BLaER1 treated with 17β-estradiol and CSF1 and Interleukin-3, amounts not matched to agents 10 nM and 100 nM (cell line): ENCODE data around the gene MYO1E.
A peak's percentile ranks its signal among the peaks of the same experiment; 100 is the strongest.
"Not testable (repeated sequence)": the region's sequence is repeated elsewhere in the genome, so short reads cannot be mapped to it uniquely, and the experiment has no call there.

Experiments used
- H3K27ac ChIP-seq, 11 experiments: shearing (Covaris generic); formaldehyde crosslinking; 2 replicates each; pipeline ENCODE4 v1.8.1; 2022
- H3K27me3 ChIP-seq, 11 experiments: shearing (Covaris generic); formaldehyde crosslinking; 2 replicates each; pipeline ENCODE4 v1.8.1; 2022
- H3K36me3 ChIP-seq, 11 experiments: shearing (Covaris generic); formaldehyde crosslinking; 2 replicates each; pipeline ENCODE4 v1.8.1; 2022
- H3K4me1 ChIP-seq, 10 experiments: shearing (Covaris generic); formaldehyde crosslinking; 2 replicates each; pipeline ENCODE4 v1.8.1; 2022
- H3K4me2 ChIP-seq, 11 experiments: shearing (Covaris generic); formaldehyde crosslinking; 2 replicates each; pipeline ENCODE4 v1.8.1; 2022
- H3K4me3 ChIP-seq, 10 experiments: shearing (Covaris generic); formaldehyde crosslinking; 2 replicates each; pipeline ENCODE4 v1.8.1; 2022
- H3K9ac ChIP-seq, 11 experiments: shearing (Covaris generic); formaldehyde crosslinking; 2 replicates each; pipeline ENCODE4 v1.8.1; 2022
- H3K9me3 ChIP-seq, 11 experiments: shearing (Covaris generic); formaldehyde crosslinking; replicated peaks in 1 of 11; 2 replicates each; pipeline ENCODE4 v1.8.1; 2022
- H4K20me1 ChIP-seq, 11 experiments: shearing (Covaris generic); formaldehyde crosslinking; 2 replicates each; pipeline ENCODE4 v1.8.1; 2022
- Cebpa-rat ChIP-seq, 11 experiments: shearing (Covaris generic); IDR thresholded peaks; 2 replicates each; pipeline ENCODE4 v1.8.1; 2022

MYO1E gene

GRCh38 chr15:59170295-59171066, 202.2 kb downstream of the MYO1E start:
- Histone ChIP-seq H3K9me3 (peaks cover 0 to 6% (median 0%) of the 10 kb centered on the region in 11 experiments; a peak in 1 of 22 replicates), H3K27me3 (no peaks in the 10 kb centered on the region), H3K9ac (peak overlapping the region in 4 of 11 experiments; percentile 31 to 85 (median 80); a peak in 7 of 22 replicates), H3K4me3 (no peak overlapping the region), H3K4me2 (peak overlapping the region in 5 of 11 experiments; percentile 59 to 87 (median 85); a peak in 11 of 22 replicates), H3K36me3 (peaks cover 0 to 14% (median 0%) of the 10 kb centered on the region in 11 experiments; a peak in 3 of 22 replicates), H3K4me1 (peaks cover 7 to 97% (median 52%) of the 10 kb centered on the region in 10 experiments; a peak in 19 of 20 replicates), H4K20me1 (no peaks in the 10 kb centered on the region), H3K27ac (peak overlapping the region in 6 of 11 experiments; percentile 22 to 98 (median 88); a peak in 11 of 22 replicates)
- no peak for TF ChIP-seq Cebpa-rat (IDR thresholded peaks at IDR 0.05)

- H3K27me3 ChIP-seq, result no peaks in the 10 kb centered on the region
- no peaks in the 10 kb centered on the region for H4K20me1 ChIP-seq
- H3K4me2 ChIP-seq, result peak overlapping the region in 5 of 11 experiments; percentile 36 to 87 (median 85); a peak in 10 of 22 replicates
- peak overlapping the region in 6 of 11 experiments; percentile 22 to 98 (median 88); a peak in 11 of 22 replicates for H3K27ac ChIP-seq
- H3K9me3 ChIP-seq, result peaks cover 0 to 13% (median 0%) of the 10 kb centered on the region in 11 experiments; a peak in 5 of 22 replicates
- peak overlapping the region in 4 of 11 experiments; percentile 62 to 85 (median 80); a peak in 8 of 22 replicates for H3K9ac ChIP-seq
- peaks cover 9 to 97% (median 45%) of the 10 kb centered on the region in 10 experiments; a peak in 19 of 20 replicates for H3K4me1 ChIP-seq
- no peak for TF ChIP-seq Cebpa-rat (IDR thresholded peaks at IDR 0.05)
- H3K4me3 ChIP-seq, result no peak overlapping the region
- H3K36me3 ChIP-seq, result peaks cover 0 to 22% (median 0%) of the 10 kb centered on the region in 11 experiments; a peak in 3 of 22 replicates
These were observed 203.4 kb downstream of the MYO1E start for GRCh38 chr15:59169251-59169708.

GRCh38 chr15:59168536-59168935, 204.1 kb downstream of the MYO1E start:
- peak overlapping the region in 5 of 11 experiments; percentile 50 to 98 (median 94); a peak in 10 of 22 replicates for H3K27ac ChIP-seq
- H3K9ac ChIP-seq, result peak overlapping the region in 4 of 11 experiments; percentile 62 to 85 (median 72); a peak in 6 of 22 replicates
- no peak overlapping the region for H3K4me3 ChIP-seq
- H3K9me3 ChIP-seq, result peaks cover 0 to 13% (median 0%) of the 10 kb centered on the region in 11 experiments; a peak in 5 of 22 replicates
- H3K4me1 ChIP-seq, result peaks cover 9 to 91% (median 44%) of the 10 kb centered on the region in 10 experiments; a peak in 19 of 20 replicates
- H3K27me3 ChIP-seq, result no peaks in the 10 kb centered on the region
- H4K20me1 ChIP-seq, result no peaks in the 10 kb centered on the region
- TF ChIP-seq Cebpa-rat (IDR thresholded peaks at IDR 0.05), result no peak
- H3K4me2 ChIP-seq, result peak overlapping the region in 6 of 11 experiments; percentile 5 to 87 (median 72); a peak in 10 of 22 replicates
- peaks cover 0 to 22% (median 0%) of the 10 kb centered on the region in 11 experiments; a peak in 3 of 22 replicates for H3K36me3 ChIP-seq

GRCh38 chr15:59166601-59167265, 205.9 kb downstream of the MYO1E start:
- peak overlapping the region in 9 of 11 experiments; percentile 28 to 87 (median 65); a peak in 15 of 22 replicates for H3K4me2 ChIP-seq
- no peak overlapping the region for H3K4me3 ChIP-seq
- H3K36me3 ChIP-seq, result peaks cover 0 to 30% (median 0%) of the 10 kb centered on the region in 11 experiments; a peak in 2 of 22 replicates
- H3K4me1 ChIP-seq, result peaks cover 9 to 75% (median 44%) of the 10 kb centered on the region in 10 experiments; a peak in 19 of 20 replicates
- no peaks in the 10 kb centered on the region for H4K20me1 ChIP-seq
- peak overlapping the region in 4 of 11 experiments; percentile 37 to 44 (median 38); a peak in 5 of 22 replicates for H3K9ac ChIP-seq
- no peaks in the 10 kb centered on the region for H3K27me3 ChIP-seq
- peaks cover 0 to 9% (median 0%) of the 10 kb centered on the region in 11 experiments; a peak in 4 of 22 replicates for H3K9me3 ChIP-seq
- H3K27ac ChIP-seq, result peak overlapping the region in 10 of 11 experiments; percentile 23 to 98 (median 70); a peak in 18 of 22 replicates
- no peak for TF ChIP-seq Cebpa-rat (IDR thresholded peaks at IDR 0.05)

- peaks cover 0 to 30% (median 0%) of the 10 kb centered on the region in 11 experiments; a peak in 3 of 22 replicates for H3K36me3 ChIP-seq
- H3K27ac ChIP-seq, result peak overlapping the region; percentile 43 to 98 (median 70)
- no peak for TF ChIP-seq Cebpa-rat (IDR thresholded peaks at IDR 0.05)
- no peak overlapping the region for H3K4me3 ChIP-seq
- H3K9me3 ChIP-seq, result peaks cover 0 to 9% (median 0%) of the 10 kb centered on the region in 11 experiments; a peak in 4 of 22 replicates
- peaks cover 9 to 70% (median 44%) of the 10 kb centered on the region in 10 experiments; a peak in 19 of 20 replicates for H3K4me1 ChIP-seq
- no peaks in the 10 kb centered on the region for H3K27me3 ChIP-seq
- H4K20me1 ChIP-seq, result no peaks in the 10 kb centered on the region
- H3K9ac ChIP-seq, result peak overlapping the region in 5 of 11 experiments; percentile 9 to 44 (median 37); a peak in 5 of 22 replicates
- H3K4me2 ChIP-seq, result peak overlapping the region; percentile 2 to 87 (median 61); a peak in 18 of 22 replicates
These were observed 206.5 kb downstream of the MYO1E start for GRCh38 chr15:59166166-59166565.

- no peak overlapping the region for H3K4me3 ChIP-seq
- H3K27ac ChIP-seq, result peak overlapping the region; percentile 43 to 98 (median 70)
- no peaks in the 10 kb centered on the region for H4K20me1 ChIP-seq
- H3K27me3 ChIP-seq, result no peaks in the 10 kb centered on the region
- H3K36me3 ChIP-seq, result peaks cover 0 to 33% (median 0%) of the 10 kb centered on the region in 11 experiments; a peak in 4 of 22 replicates
- peak overlapping the region; percentile 2 to 87 (median 61); a peak in 21 of 22 replicates for H3K4me2 ChIP-seq
- peaks cover 9 to 65% (median 41%) of the 10 kb centered on the region in 10 experiments; a peak in 19 of 20 replicates for H3K4me1 ChIP-seq
- peak overlapping the region in 5 of 11 experiments; percentile 9 to 44 (median 37); a peak in 5 of 22 replicates for H3K9ac ChIP-seq
- peaks cover 0 to 9% (median 0%) of the 10 kb centered on the region in 11 experiments; a peak in 4 of 22 replicates for H3K9me3 ChIP-seq
- TF ChIP-seq Cebpa-rat (IDR thresholded peaks at IDR 0.05), result no peak
These were observed 206.9 kb downstream of the MYO1E start for GRCh38 chr15:59165726-59166125.

- H3K4me3 ChIP-seq, H4K20me1 ChIP-seq, H3K9ac ChIP-seq, H3K27ac ChIP-seq, H3K27me3 ChIP-seq, H3K4me2 ChIP-seq, H3K9me3 ChIP-seq: not testable (repeated sequence)
- Histone ChIP-seq H3K4me1 (peaks cover 9 to 34% (median 19%) of the 10 kb centered on the region in 10 experiments; a peak in 19 of 20 replicates), H3K36me3 (peaks cover 0 to 62% (median 0%) of the 10 kb centered on the region in 11 experiments; a peak in 4 of 22 replicates)
These were observed 210.6 kb downstream of the MYO1E start for GRCh38 chr15:59162080-59162479.
